KMS-11 (cell line): ENCODE results near the gene HCN2.

ENCODE experiments used
- H2AFZ ChIP-seq: fragments of 200-600 bp; sonication (generic); 2 replicates; pipeline ENCODE4 v1.6.1; 2016; ENCODE audit warnings: antibody characterized with exemption, mixed run types, low read depth
- H3K27ac ChIP-seq: fragments of 200-600 bp; sonication (generic); 2 replicates; pipeline ENCODE4 v1.6.1; 2016; ENCODE audit warnings: mild to moderate bottlenecking, mixed run types
- H3K27me3 ChIP-seq: fragments of 200-600 bp; sonication (generic); 2 replicates; pipeline ENCODE4 v1.6.1; 2017; ENCODE audit warnings: mild to moderate bottlenecking, low read depth, mixed run types, moderate library complexity; ENCODE audit not compliant: insufficient read depth
- H3K36me3 ChIP-seq: fragments of 200-600 bp; sonication (generic); 2 replicates; pipeline ENCODE4 v1.6.1; 2017; ENCODE audit warnings: mild to moderate bottlenecking, mixed run types; ENCODE audit not compliant: insufficient read depth
- H3K4me1 ChIP-seq: fragments of 200-600 bp; sonication (generic); 2 replicates; pipeline ENCODE4 v1.6.1; 2016; ENCODE audit warnings: mild to moderate bottlenecking, low read depth, mixed run types; ENCODE audit not compliant: poor library complexity, severe bottlenecking
- H3K4me2 ChIP-seq: fragments of 200-600 bp; sonication (generic); 2 replicates; pipeline ENCODE4 v1.7.0; 2016; ENCODE audit warnings: mild to moderate bottlenecking, mixed run types
- H3K4me3 ChIP-seq: fragments of 200-600 bp; sonication (generic); IDR thresholded peaks from 2 replicates; pipeline ENCODE4 v1.6.1; 2017; ENCODE audit warnings: low read depth, low read length, mixed read lengths; ENCODE audit not compliant: insufficient read depth
- H3K79me2 ChIP-seq: fragments of 200-600 bp; sonication (generic); 2 replicates; pipeline ENCODE4 v1.6.1; 2016; ENCODE audit warnings: low read depth, mixed run types; ENCODE audit not compliant: insufficient read depth
- H3K9ac ChIP-seq: fragments of 200-600 bp; sonication (generic); 2 replicates; pipeline ENCODE4 v1.6.1; 2016; ENCODE audit warnings: mild to moderate bottlenecking, mixed run types
- H4K20me1 ChIP-seq: fragments of 200-600 bp; sonication (generic); 2 replicates; pipeline ENCODE4 v1.6.1; 2016; ENCODE audit warnings: mild to moderate bottlenecking, mixed run types; ENCODE audit not compliant: insufficient read depth
- TF ChIP-seq, protein P1 (sequence below): fragments of 200-600 bp; sonication (generic); conservative IDR thresholded peaks from 2 replicates; pipeline ENCODE4 v1.6.1; 2017; ENCODE audit warnings: low read depth, mild to moderate bottlenecking, antibody characterized with exemption, low read length, moderate library complexity, mixed read lengths

Gene HCN2

DNA sequence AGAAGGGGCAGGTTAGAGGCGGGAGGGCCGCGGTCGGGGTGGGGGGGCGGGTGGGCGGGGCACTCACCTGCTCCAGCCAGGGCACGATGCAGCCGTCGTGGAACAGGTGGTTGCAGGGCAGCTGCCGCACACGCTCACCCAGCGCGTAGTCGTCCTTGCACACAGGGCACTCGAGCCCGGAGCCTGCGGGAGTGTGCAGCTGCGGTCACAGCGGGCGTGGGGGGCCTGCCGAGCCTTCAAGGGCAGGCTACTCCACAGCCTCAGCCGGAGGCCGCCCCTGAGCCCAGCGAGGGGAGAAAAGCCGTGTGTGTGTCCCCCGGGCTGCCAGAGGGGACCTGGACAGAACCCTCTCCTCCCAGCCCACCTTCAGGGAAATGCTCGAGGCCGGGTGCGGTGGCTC is 58.6 kb downstream of the HCN2 start:
- no peaks in the 10 kb centered on the region; the same call in 1 of the 2 replicates for H3K36me3 ChIP-seq
- H3K4me1 ChIP-seq: no peaks in the 10 kb centered on the region
- peaks cover 19% of the 10 kb centered on the region for H3K79me2 ChIP-seq
- TF ChIP-seq, protein P1, sequence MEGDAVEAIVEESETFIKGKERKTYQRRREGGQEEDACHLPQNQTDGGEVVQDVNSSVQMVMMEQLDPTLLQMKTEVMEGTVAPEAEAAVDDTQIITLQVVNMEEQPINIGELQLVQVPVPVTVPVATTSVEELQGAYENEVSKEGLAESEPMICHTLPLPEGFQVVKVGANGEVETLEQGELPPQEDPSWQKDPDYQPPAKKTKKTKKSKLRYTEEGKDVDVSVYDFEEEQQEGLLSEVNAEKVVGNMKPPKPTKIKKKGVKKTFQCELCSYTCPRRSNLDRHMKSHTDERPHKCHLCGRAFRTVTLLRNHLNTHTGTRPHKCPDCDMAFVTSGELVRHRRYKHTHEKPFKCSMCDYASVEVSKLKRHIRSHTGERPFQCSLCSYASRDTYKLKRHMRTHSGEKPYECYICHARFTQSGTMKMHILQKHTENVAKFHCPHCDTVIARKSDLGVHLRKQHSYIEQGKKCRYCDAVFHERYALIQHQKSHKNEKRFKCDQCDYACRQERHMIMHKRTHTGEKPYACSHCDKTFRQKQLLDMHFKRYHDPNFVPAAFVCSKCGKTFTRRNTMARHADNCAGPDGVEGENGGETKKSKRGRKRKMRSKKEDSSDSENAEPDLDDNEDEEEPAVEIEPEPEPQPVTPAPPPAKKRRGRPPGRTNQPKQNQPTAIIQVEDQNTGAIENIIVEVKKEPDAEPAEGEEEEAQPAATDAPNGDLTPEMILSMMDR: no peak
- H3K4me2 ChIP-seq: no peak overlapping the region
- H4K20me1 ChIP-seq: no peaks in the 10 kb centered on the region; the same call in 1 of the 2 replicates
- no peak overlapping the region for H3K27ac ChIP-seq
- H3K4me3 ChIP-seq: no peak overlapping the region
- no peak overlapping the region for H3K9ac ChIP-seq
- H3K27me3 ChIP-seq: no peaks in the 10 kb centered on the region
- H2AFZ ChIP-seq: no peak overlapping the region

DNA sequence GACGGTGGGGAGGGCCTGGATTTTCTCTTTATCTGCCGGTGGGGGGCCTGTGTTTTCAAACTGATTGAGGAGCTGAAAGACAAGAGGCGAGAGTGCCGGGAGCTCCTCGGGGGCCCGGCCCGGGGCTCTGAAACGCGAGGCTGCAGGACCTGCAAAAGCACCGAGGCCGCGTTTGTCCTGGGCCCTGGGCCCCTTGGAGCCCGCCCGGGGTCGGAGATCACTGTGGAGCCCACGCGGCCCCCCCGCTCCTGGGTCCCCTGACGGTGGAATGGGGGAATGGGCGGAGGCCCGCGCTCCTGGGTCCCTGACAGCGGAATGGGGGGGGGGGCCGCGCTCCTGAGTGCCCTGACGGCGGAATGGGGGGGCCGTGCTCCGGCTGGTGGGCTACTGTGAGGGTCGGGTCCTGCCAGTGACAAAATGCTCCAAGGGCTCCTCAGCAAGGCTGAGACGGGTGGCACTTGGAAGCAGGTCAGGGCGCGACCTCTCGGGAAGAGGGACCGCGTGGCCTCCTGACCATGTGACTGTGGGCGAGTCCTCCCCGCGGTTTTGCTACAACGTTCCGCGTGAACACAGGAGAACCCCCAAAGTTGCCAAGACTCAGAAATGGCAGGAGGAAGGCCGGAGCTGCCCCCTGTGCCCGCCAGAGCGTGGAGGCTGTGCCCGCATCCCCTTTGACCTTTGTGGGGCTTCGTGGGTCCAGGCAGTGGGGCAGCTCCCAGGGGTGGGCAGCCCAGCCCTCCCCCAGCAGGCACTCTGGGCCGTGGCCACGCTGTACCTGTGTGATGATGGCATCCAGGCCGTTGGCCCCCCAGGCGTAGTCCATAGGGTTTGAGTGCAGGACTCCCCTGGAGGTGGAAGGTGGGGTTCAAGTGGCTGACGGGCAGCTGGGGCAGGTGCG is 59.5 kb downstream of the HCN2 start:
- Histone ChIP-seq H3K9ac (no peak overlapping the region), H3K27ac (no peak overlapping the region), H3K4me2 (no peak overlapping the region), H3K36me3 (no peaks in the 10 kb centered on the region; the same call in 1 of the 2 replicates), H3K79me2 (peaks cover 27% of the 10 kb centered on the region), H3K27me3 (no peaks in the 10 kb centered on the region), H2AFZ (no peak overlapping the region), H4K20me1 (peaks cover 3% of the 10 kb centered on the region; the same call in 1 of the 2 replicates), H3K4me1 (no peaks in the 10 kb centered on the region), H3K4me3 (no peak overlapping the region)
- TF ChIP-seq, protein P1: no peak

DNA sequence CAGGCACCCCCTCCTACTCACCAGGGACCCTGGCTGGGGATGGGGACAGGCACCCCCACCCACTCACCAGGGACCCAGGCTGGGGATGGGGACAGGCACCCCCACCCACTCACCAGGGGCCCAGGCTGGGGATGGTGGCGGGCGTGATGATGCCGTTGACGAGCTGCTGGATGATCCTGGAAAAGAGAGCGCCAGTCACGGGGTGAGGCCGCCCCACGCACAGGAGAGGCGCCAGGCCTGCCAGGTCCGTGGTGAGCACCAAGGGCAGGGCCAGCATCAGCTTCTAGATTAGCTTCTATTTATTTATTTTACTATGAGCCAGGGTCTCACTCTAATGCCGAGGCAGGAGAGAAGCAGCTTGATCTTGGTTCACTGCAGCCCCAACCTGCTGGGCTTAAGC is 60.4 kb downstream of the HCN2 start:
- Histone ChIP-seq H2AFZ (no peak overlapping the region), H3K4me1 (no peaks in the 10 kb centered on the region), H3K4me3 (no peak overlapping the region), H3K4me2 (no peak overlapping the region), H3K27me3 (no peaks in the 10 kb centered on the region), H3K27ac (no peak overlapping the region), H3K9ac (no peak overlapping the region), H4K20me1 (peaks cover 9% of the 10 kb centered on the region; the same call in 1 of the 2 replicates), H3K79me2 (peaks cover 37% of the 10 kb centered on the region), H3K36me3 (no peaks in the 10 kb centered on the region; the same call in 1 of the 2 replicates)
- TF ChIP-seq, protein P1: no peak

DNA sequence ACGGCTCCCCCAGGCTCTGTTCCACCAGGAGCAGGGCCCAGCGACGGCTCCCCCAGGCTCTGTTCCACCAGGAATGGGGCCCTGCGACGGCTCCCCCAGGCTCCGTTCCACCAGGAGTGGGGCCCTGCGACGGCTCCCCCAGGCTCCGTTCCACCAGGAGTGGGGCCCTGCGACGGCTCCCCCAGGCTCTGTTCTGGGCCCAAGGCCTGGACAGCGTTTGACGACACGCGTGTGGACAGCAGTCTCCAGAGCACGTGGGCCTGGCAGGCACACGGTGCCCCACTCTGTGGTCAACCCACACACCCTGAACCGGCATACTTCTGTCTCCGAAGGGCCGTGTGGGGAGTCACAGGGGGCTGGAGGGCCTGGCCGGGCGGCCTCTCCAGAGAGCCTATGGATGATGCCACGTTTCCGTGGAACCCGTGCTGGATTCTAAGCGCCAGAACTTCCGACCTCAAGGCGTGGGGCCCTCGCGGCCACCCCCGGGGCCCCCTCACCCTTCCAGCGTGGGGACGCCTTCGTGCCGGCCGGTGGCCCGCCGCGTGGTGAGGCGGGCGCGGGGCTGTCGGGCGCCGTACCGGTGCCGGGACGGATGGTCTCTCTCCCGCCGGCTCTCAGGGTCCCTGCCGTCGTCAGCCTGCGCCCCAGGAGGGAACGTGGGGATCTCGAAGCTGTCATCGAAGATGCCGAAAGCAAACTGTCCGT is 61.6 kb downstream of the HCN2 start:
- H3K36me3 ChIP-seq: no peaks in the 10 kb centered on the region; the same call in 1 of the 2 replicates
- no peak overlapping the region for H3K9ac ChIP-seq
- no peaks in the 10 kb centered on the region for H3K4me1 ChIP-seq
- no peak overlapping the region for H3K27ac ChIP-seq
- H4K20me1 ChIP-seq: peaks cover 17% of the 10 kb centered on the region; the same call in 1 of the 2 replicates
- H3K79me2 ChIP-seq: peaks cover 48% of the 10 kb centered on the region
- TF ChIP-seq, protein P1: no peak
- no peaks in the 10 kb centered on the region for H3K27me3 ChIP-seq
- no peak overlapping the region for H3K4me3 ChIP-seq
- H2AFZ ChIP-seq: no peak overlapping the region
- no peak overlapping the region for H3K4me2 ChIP-seq
